GM11168 (cell line): ENCODE results near the gene MATR3.
"Not testable (repeated sequence)": the region's sequence is repeated elsewhere in the genome, so short reads cannot be mapped to it uniquely, and the experiment has no call there.

ENCODE experiments used
- in situ Hi-C: fragments of 300-500 bp; cut with MboI; formaldehyde crosslinking; loops from one replicate; pipeline ENCODE4 v1.12.0; 2022; ENCODE audit warnings: low sequenced_read_pairs; ENCODE audit not compliant: unreplicated experiment

The MATR3 gene

GRCh38 chr5:139295346-139296057, 2.0 kb downstream of the MATR3 start:
- in situ Hi-C loops: no loop called here

GRCh38 chr5:139296198-139296597, 2.7 kb downstream of the MATR3 start:
- in situ Hi-C loops: no loop called here

- in situ Hi-C loops: no loop called here
Measured at GRCh38 chr5:139296862-139297326, 3.4 kb downstream of the MATR3 start.

GRCh38 chr5:139297439-139298133, 4.0 kb downstream of the MATR3 start:
- in situ Hi-C loops: no loop called here

GRCh38 chr5:139298242-139298641, 4.7 kb downstream of the MATR3 start:
- in situ Hi-C loops: no loop called here

- in situ Hi-C loops: no loop called here
Measured at GRCh38 chr5:139299486-139299885, 5.9 kb downstream of the MATR3 start.

GRCh38 chr5:139301808-139302499, 8.4 kb downstream of the MATR3 start:
- in situ Hi-C loops: no loop called here

- in situ Hi-C loops: no loop called here
Measured at GRCh38 chr5:139304391-139305324, 11.1 kb downstream of the MATR3 start.

- in situ Hi-C loops: no loop called here
Measured at GRCh38 chr5:139306197-139306596, 12.7 kb downstream of the MATR3 start.

- in situ Hi-C loops: no loop called here
Measured at GRCh38 chr5:139306628-139307379, 13.3 kb downstream of the MATR3 start.

- in situ Hi-C loops: no loop called here
Measured at GRCh38 chr5:139308797-139309196, 15.3 kb downstream of the MATR3 start.

GRCh38 chr5:139310715-139311186, 17.2 kb downstream of the MATR3 start:
- in situ Hi-C loops: not testable (repeated sequence)

GRCh38 chr5:139312075-139312474, 18.5 kb downstream of the MATR3 start:
- in situ Hi-C loops: no loop called here

- in situ Hi-C loops: no loop called here
Measured at GRCh38 chr5:139314276-139314675, 20.7 kb downstream of the MATR3 start.

- in situ Hi-C loops: no loop called here
Measured at GRCh38 chr5:139315056-139315615, 21.6 kb downstream of the MATR3 start.

- in situ Hi-C loops: no loop called here
Measured at GRCh38 chr5:139335811-139336210, 42.3 kb downstream of the MATR3 start.

GRCh38 chr5:139340051-139340450, 46.5 kb downstream of the MATR3 start:
- in situ Hi-C loops: loop anchor here (5.0 kb wide), 1 partner anchor 37 kb away; no protein-coding TSS in a partner anchor

- in situ Hi-C loops: loop anchor here (5.0 kb wide), 1 partner anchor 36 kb away; no protein-coding TSS in a partner anchor
Measured at GRCh38 chr5:139341187-139341688, 47.7 kb downstream of the MATR3 start.
